MM.1S (cell line): ENCODE data around the gene SLC13A5.
"Not testable (repeated sequence)": the region's sequence is repeated elsewhere in the genome, so short reads cannot be mapped to it uniquely, and the experiment has no call there.

Experiments used
- DNase-seq: peaks from one replicate; pipeline ENCODE4 v3.0.0-alpha.2; 2015
- H2AFZ ChIP-seq: fragments of 300-600 bp; sonication (generic); 2 replicates; pipeline ENCODE4 v1.6.0; 2016; ENCODE audit warnings: antibody characterized with exemption, low read length
- H3F3A ChIP-seq: fragments of 300-600 bp; sonication (generic); 2 replicates; pipeline ENCODE4 v1.6.1; 2016; ENCODE audit warnings: mild to moderate bottlenecking, antibody characterized with exemption, low read length, moderate library complexity, mixed read lengths; ENCODE audit not compliant: insufficient read depth
- H3K27ac ChIP-seq: fragments of 300-600 bp; sonication (generic); 2 replicates; pipeline ENCODE4 v1.5.1; 2016; ENCODE audit warnings: mild to moderate bottlenecking, low read length
- H3K27me3 ChIP-seq: fragments of 300-600 bp; sonication (generic); replicated peaks from 2 replicates; pipeline ENCODE4 v1.6.0; 2016; ENCODE audit warnings: low read length; ENCODE audit not compliant: insufficient read depth
- H3K36me3 ChIP-seq: fragments of 300-600 bp; sonication (generic); replicated peaks from 2 replicates; pipeline ENCODE4 v1.6.1; 2016; ENCODE audit warnings: mild to moderate bottlenecking, low read length, mixed read lengths; ENCODE audit not compliant: insufficient read depth
- H3K4me1 ChIP-seq: fragments of 300-600 bp; sonication (generic); 2 replicates; pipeline ENCODE4 v1.6.1; 2016; ENCODE audit warnings: low read length, mixed read lengths
- H3K4me2 ChIP-seq: fragments of 300-600 bp; sonication (generic); 2 replicates; pipeline ENCODE4 v1.6.0; 2016; ENCODE audit warnings: low read depth, low read length
- H3K4me3 ChIP-seq: fragments of 300-600 bp; sonication (generic); 2 replicates; pipeline ENCODE4 v1.5.1; 2016; ENCODE audit warnings: low read length, mixed read lengths
- H3K79me2 ChIP-seq: fragments of 300-600 bp; sonication (generic); 2 replicates; pipeline ENCODE4 v1.6.1; 2016; ENCODE audit warnings: mixed run types, low read length, mixed read lengths
- H3K9ac ChIP-seq: fragments of 300-600 bp; sonication (generic); 2 replicates; pipeline ENCODE4 v1.6.1; 2016; ENCODE audit warnings: low read length, mixed read lengths
- H3K9me2 ChIP-seq: fragments of 300-600 bp; sonication (generic); replicated peaks from 2 replicates; pipeline ENCODE4 v1.6.1; 2016; ENCODE audit warnings: mild to moderate bottlenecking, low read length, mixed read lengths; ENCODE audit not compliant: insufficient read depth
- H3K9me3 ChIP-seq: fragments of 300-600 bp; sonication (generic); replicated peaks from 2 replicates; pipeline ENCODE4 v1.6.1; 2016; ENCODE audit warnings: mild to moderate bottlenecking, low read length, mixed read lengths; ENCODE audit not compliant: insufficient read depth
- H4K20me1 ChIP-seq: fragments of 300-600 bp; sonication (generic); 2 replicates; pipeline ENCODE4 v1.6.1; 2016; ENCODE audit warnings: mild to moderate bottlenecking, low read length, moderate library complexity, mixed read lengths; ENCODE audit not compliant: insufficient read depth
- CTCF ChIP-seq: fragments of 300-600 bp; sonication (generic); IDR thresholded peaks from 2 replicates; pipeline ENCODE4 v1.5.1; 2016; ENCODE audit warnings: antibody characterized with exemption, low read length, mixed read lengths
- EZH2 ChIP-seq: fragments of 300-600 bp; sonication (generic); optimal IDR thresholded peaks from 2 replicates; pipeline ENCODE3; 2017; ENCODE audit warnings: low read depth, mild to moderate bottlenecking, antibody characterized with exemption, low read length, mixed read lengths
- EZH2phosphoT487 ChIP-seq: fragments of 300-600 bp; sonication (generic); IDR thresholded peaks from 2 replicates; pipeline ENCODE4 v1.6.1; 2018; ENCODE audit warnings: antibody characterized with exemption, low read length

Gene SLC13A5

GRCh38 chr17:6667516-6667915, 45.7 kb downstream of the SLC13A5 start:
- TF ChIP-seq EZH2: no peak
- TF ChIP-seq CTCF: no peak
- TF ChIP-seq EZH2phosphoT487: no peak
- Histone ChIP-seq H3K9me3 (no peaks in the 10 kb centered on the region), H2AFZ (no peak overlapping the region), H3K9me2 (no peaks in the 10 kb centered on the region), H3F3A (no peaks in the 10 kb centered on the region), H4K20me1 (no peaks in the 10 kb centered on the region), H3K4me1 (no peaks in the 10 kb centered on the region), H3K4me2 (no peak overlapping the region), H3K9ac (no peak overlapping the region), H3K4me3 (no peak overlapping the region), H3K27me3 (no peaks in the 10 kb centered on the region), H3K79me2 (no peaks in the 10 kb centered on the region), H3K36me3 (no peaks in the 10 kb centered on the region), H3K27ac (no peak overlapping the region)
- DNase-seq: no peak

DNA sequence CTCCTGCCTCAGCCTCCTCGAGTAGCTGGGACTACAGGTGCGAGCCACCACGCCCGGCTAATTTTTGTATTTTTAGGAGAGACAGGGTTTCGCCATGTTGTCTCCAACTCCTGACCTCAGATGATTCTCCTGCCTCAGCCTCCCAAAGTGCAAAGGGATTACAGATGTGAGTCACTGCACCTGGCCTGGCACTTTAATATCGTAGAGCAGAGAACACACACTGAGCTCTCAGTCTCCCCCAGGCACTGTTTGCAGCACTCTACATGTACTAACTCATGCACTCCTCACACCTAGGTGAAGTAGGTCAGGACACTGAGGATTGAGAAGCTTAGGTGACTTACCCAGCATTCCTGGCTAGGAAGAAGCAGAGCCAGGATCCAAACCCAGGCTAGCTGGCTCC, 46.6 kb downstream of the SLC13A5 start:
- no peaks in the 10 kb centered on the region for H3K9me2 ChIP-seq
- no peak overlapping the region for H3K4me2 ChIP-seq
- H3F3A ChIP-seq: no peaks in the 10 kb centered on the region
- H3K4me3 ChIP-seq: no peak overlapping the region
- no peak overlapping the region for H2AFZ ChIP-seq
- TF ChIP-seq EZH2phosphoT487: no peak
- TF ChIP-seq EZH2: no peak
- TF ChIP-seq CTCF: no peak
- no peak overlapping the region for H3K9ac ChIP-seq
- H3K9me3 ChIP-seq: no peaks in the 10 kb centered on the region
- H3K4me1 ChIP-seq: no peaks in the 10 kb centered on the region; the same call in 1 of the 2 replicates
- no peak for DNase-seq
- H3K27me3 ChIP-seq: no peaks in the 10 kb centered on the region
- no peak overlapping the region for H3K27ac ChIP-seq
- no peaks in the 10 kb centered on the region for H3K79me2 ChIP-seq
- H3K36me3 ChIP-seq: no peaks in the 10 kb centered on the region
- H4K20me1 ChIP-seq: no peaks in the 10 kb centered on the region

GRCh38 chr17:6666077-6666521, 47.1 kb downstream of the SLC13A5 start:
- no peak overlapping the region for H3K27ac ChIP-seq
- no peaks in the 10 kb centered on the region for H3K9me2 ChIP-seq
- no peaks in the 10 kb centered on the region for H3K9me3 ChIP-seq
- TF ChIP-seq EZH2phosphoT487: no peak
- peak; percentile 89 for TF ChIP-seq CTCF
- H3K9ac ChIP-seq: no peak overlapping the region
- H3K4me3 ChIP-seq: no peak overlapping the region
- H4K20me1 ChIP-seq: no peaks in the 10 kb centered on the region
- no peaks in the 10 kb centered on the region for H3K27me3 ChIP-seq
- no peaks in the 10 kb centered on the region for H3K36me3 ChIP-seq
- H3K79me2 ChIP-seq: no peaks in the 10 kb centered on the region
- no peak overlapping the region for H2AFZ ChIP-seq
- H3K4me1 ChIP-seq: peaks cover 4% of the 10 kb centered on the region
- H3F3A ChIP-seq: no peaks in the 10 kb centered on the region
- H3K4me2 ChIP-seq: no peak overlapping the region
- peak; percentile 63 for DNase-seq

GRCh38 chr17:6663200-6663599, 50.0 kb downstream of the SLC13A5 start:
- H2AFZ ChIP-seq, H3K36me3 ChIP-seq, H3K27ac ChIP-seq, H3K9me2 ChIP-seq, H3K9ac ChIP-seq, H3F3A ChIP-seq, H3K27me3 ChIP-seq, DNase-seq, H3K79me2 ChIP-seq, H3K4me3 ChIP-seq, H3K4me1 ChIP-seq, H4K20me1 ChIP-seq, H3K9me3 ChIP-seq, H3K4me2 ChIP-seq: not testable (repeated sequence)
